Measurements from ENCODE around the gene BRD1.
A peak's percentile ranks its signal among the peaks of the same experiment; 100 is the strongest.

Gene BRD1

GRCh38 chr22:49856343-49856742, 28.7 kb upstream of the BRD1 start:
- TF ChIP-seq EZH2phosphoT487 (IDR thresholded peaks at IDR 0.05; ENCODE audit: borderline replicate concordance, low read length) (no peak), CTCF (IDR thresholded peaks at IDR 0.05; ENCODE audit: low read depth, low read length, poor library complexity, severe bottlenecking) (no peak)
- Histone ChIP-seq H3K79me2 (ENCODE audit: control insufficient read depth, low read length) (peaks cover 73% of the 10 kb centered on the region), H3K36me3 (ENCODE audit: control insufficient read depth, low read length) (peaks cover 35% of the 10 kb centered on the region), H3K27ac (ENCODE audit: low read depth, low read length) (no peak overlapping the region), H3F3A (ENCODE audit: control insufficient read depth, insufficient read depth) (peaks cover 2% of the 10 kb centered on the region; the same call in 1 of the 2 replicates), H3K4me3 (ENCODE audit: low read length) (no peak overlapping the region), H3K9me3 (ENCODE audit: control insufficient read depth, insufficient read depth, low read length) (no peaks in the 10 kb centered on the region), H3K4me1 (ENCODE audit: control insufficient read depth, low read length) (peaks cover 25% of the 10 kb centered on the region), H3K27me3 (ENCODE audit: control insufficient read depth, low read length) (no peaks in the 10 kb centered on the region; the same call in 1 of the 2 replicates), H4K20me1 (ENCODE audit: control insufficient read depth, insufficient read depth, low read depth, low read length) (peaks cover 31% of the 10 kb centered on the region), H3K9me2 (replicated peaks; ENCODE audit: control insufficient read depth, low read length) (no peaks in the 10 kb centered on the region), H3K4me2 (ENCODE audit: low read length) (peak overlapping the region; percentile 87; the same call in 1 of the 2 replicates)

GRCh38 chr22:49855251-49855911, 27.7 kb upstream of the BRD1 start:
- Histone ChIP-seq H3K4me2 (ENCODE audit: low read length) (peak overlapping the region; percentile 87), H3K27ac (ENCODE audit: low read depth, low read length) (no peak overlapping the region), H3K9me3 (ENCODE audit: control insufficient read depth, insufficient read depth, low read length) (no peaks in the 10 kb centered on the region), H3K9me2 (replicated peaks; ENCODE audit: control insufficient read depth, low read length) (no peaks in the 10 kb centered on the region), H3K36me3 (ENCODE audit: control insufficient read depth, low read length) (peaks cover 35% of the 10 kb centered on the region), H3K4me1 (ENCODE audit: control insufficient read depth, low read length) (peaks cover 25% of the 10 kb centered on the region), H3K27me3 (ENCODE audit: control insufficient read depth, low read length) (peaks cover 5% of the 10 kb centered on the region), H4K20me1 (ENCODE audit: control insufficient read depth, insufficient read depth, low read depth, low read length) (peaks cover 31% of the 10 kb centered on the region), H3K4me3 (ENCODE audit: low read length) (peak overlapping the region; percentile 98), H3F3A (ENCODE audit: control insufficient read depth, insufficient read depth) (peaks cover 2% of the 10 kb centered on the region), H3K79me2 (ENCODE audit: control insufficient read depth, low read length) (peaks cover 63% of the 10 kb centered on the region)
- TF ChIP-seq CTCF (IDR thresholded peaks at IDR 0.05; ENCODE audit: low read depth, low read length, poor library complexity, severe bottlenecking) = no peak
- TF ChIP-seq EZH2phosphoT487 (IDR thresholded peaks at IDR 0.05; ENCODE audit: borderline replicate concordance, low read length) = no peak

- no peaks in the 10 kb centered on the region for H3K9me3 ChIP-seq (ENCODE audit: control insufficient read depth, insufficient read depth, low read length)
These were observed 26.5 kb upstream of the BRD1 start for GRCh38 chr22:49853981-49854831.

More at GRCh38 chr22:49853981-49854831, 26.5 kb upstream of the BRD1 start:
- H3K4me2 ChIP-seq (ENCODE audit: low read length) = peak overlapping the region; percentile 87
- H3K9me2 ChIP-seq (replicated peaks; ENCODE audit: control insufficient read depth, low read length) = no peaks in the 10 kb centered on the region
- no peak for TF ChIP-seq CTCF (IDR thresholded peaks at IDR 0.05; ENCODE audit: low read depth, low read length, poor library complexity, severe bottlenecking)
- no peak for TF ChIP-seq EZH2phosphoT487 (IDR thresholded peaks at IDR 0.05; ENCODE audit: borderline replicate concordance, low read length)
- H3K4me1 ChIP-seq (ENCODE audit: control insufficient read depth, low read length) = peaks cover 25% of the 10 kb centered on the region
- peaks cover 35% of the 10 kb centered on the region for H3K36me3 ChIP-seq (ENCODE audit: control insufficient read depth, low read length)
- H3K4me3 ChIP-seq (ENCODE audit: low read length) = peak overlapping the region; percentile 98
- H3K79me2 ChIP-seq (ENCODE audit: control insufficient read depth, low read length) = peaks cover 52% of the 10 kb centered on the region
- peaks cover 31% of the 10 kb centered on the region for H4K20me1 ChIP-seq (ENCODE audit: control insufficient read depth, insufficient read depth, low read depth, low read length)
- peaks cover 16% of the 10 kb centered on the region for H3K27me3 ChIP-seq (ENCODE audit: control insufficient read depth, low read length)
- peak overlapping the region; percentile 13 for H3K27ac ChIP-seq (ENCODE audit: low read depth, low read length)
- H3F3A ChIP-seq (ENCODE audit: control insufficient read depth, insufficient read depth) = peaks cover 2% of the 10 kb centered on the region

All from DOHH2 (cell line).